Nephron progenitor cell (in vitro differentiated cells): ENCODE measurements around the gene TBL1XR1.
A peak's percentile ranks its signal among the peaks of the same experiment; 100 is the strongest.
"Not testable (repeated sequence)": the region's sequence is repeated elsewhere in the genome, so short reads cannot be mapped to it uniquely, and the experiment has no call there.

Source experiments
- DNase-seq: peaks from one replicate; pipeline ENCODE4 v3.0.0; 2021
- H3K27ac Mint-ChIP-seq: 2 replicates; pipeline ENCODE4 v1.8.0; 2021; ENCODE audit warnings: mild to moderate bottlenecking, moderate library complexity, mixed read lengths
- H3K27me3 Mint-ChIP-seq: 2 replicates; pipeline ENCODE4 v1.8.0; 2021; ENCODE audit warnings: mild to moderate bottlenecking, low read depth, mixed read lengths; ENCODE audit not compliant: poor library complexity
- H3K36me3 Mint-ChIP-seq: 2 replicates; pipeline ENCODE4 v1.8.0; 2021; ENCODE audit warnings: low read depth, mixed read lengths
- H3K4me1 Mint-ChIP-seq: 2 replicates; pipeline ENCODE4 v1.8.0; 2021; ENCODE audit warnings: mixed read lengths
- H3K4me3 Mint-ChIP-seq: 2 replicates; pipeline ENCODE4 v1.8.0; 2021; ENCODE audit warnings: mild to moderate bottlenecking, moderate library complexity, mixed read lengths
- H3K9me3 Mint-ChIP-seq: 2 replicates; pipeline ENCODE4 v1.8.0; 2021; ENCODE audit warnings: mild to moderate bottlenecking, moderate library complexity, mixed read lengths
- CTCF ChIP-seq: fragments of 200-600 bp; sonication (generic); IDR thresholded peaks from 2 replicates; pipeline ENCODE4 v1.5.0; 2021; ENCODE audit warnings: antibody characterized with exemption

TBL1XR1 gene

DNA sequence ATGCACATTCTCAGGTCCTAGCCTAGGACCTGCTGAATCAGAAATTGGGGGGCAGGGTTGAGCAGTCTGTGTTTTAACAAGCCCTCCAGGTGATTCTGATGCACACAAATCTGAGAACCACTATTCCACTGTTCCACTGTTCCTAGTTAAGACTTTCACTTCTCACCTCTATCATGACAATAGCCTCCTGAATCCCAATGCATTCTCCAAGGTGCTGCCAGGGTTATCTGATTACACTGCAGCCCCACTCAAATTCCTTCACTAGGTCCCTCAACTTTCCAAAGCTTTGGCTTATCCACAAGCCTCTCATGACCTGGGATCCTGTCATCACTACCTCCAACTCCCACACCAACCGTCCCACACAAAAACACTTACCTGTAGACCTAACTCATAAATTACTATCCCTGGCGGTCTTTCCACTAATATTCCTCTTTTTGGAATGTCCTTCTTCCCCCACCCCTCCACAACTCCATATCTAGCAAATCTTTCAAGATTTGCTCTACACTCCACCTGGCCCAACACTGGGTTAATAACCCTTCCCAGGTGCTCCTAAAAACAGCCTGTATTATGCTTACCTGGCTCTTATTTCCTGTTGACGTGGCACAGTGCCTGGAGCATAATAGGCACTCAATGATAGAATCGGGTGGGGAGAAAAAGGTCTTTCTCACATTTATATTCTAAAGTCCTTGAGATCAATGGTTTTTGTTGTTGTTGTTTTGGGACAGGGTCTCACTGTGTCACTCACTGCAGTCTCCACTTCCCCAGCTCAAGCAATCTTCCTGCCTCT, 27.2 kb downstream of the TBL1XR1 start:
- H3K36me3 Mint-ChIP-seq: peaks cover 94% of the 10 kb centered on the region
- H3K27ac Mint-ChIP-seq: peak overlapping the region; percentile 75
- H3K27me3 Mint-ChIP-seq: no peaks in the 10 kb centered on the region
- TF ChIP-seq CTCF: no peak
- DNase-seq: no peak
- peaks cover 33% of the 10 kb centered on the region for H3K4me1 Mint-ChIP-seq
- peaks cover 50% of the 10 kb centered on the region for H3K9me3 Mint-ChIP-seq
- H3K4me3 Mint-ChIP-seq: no peak overlapping the region

- Mint-ChIP-seq H3K27ac (no peak overlapping the region), H3K4me3 (no peak overlapping the region), H3K27me3 (no peaks in the 10 kb centered on the region), H3K9me3 (peaks cover 65% of the 10 kb centered on the region), H3K4me1 (peaks cover 20% of the 10 kb centered on the region), H3K36me3 (peaks cover 97% of the 10 kb centered on the region)
- no peak for TF ChIP-seq CTCF
- no peak for DNase-seq
Measured at GRCh38 chr3:177168431-177168830, 28.9 kb downstream of the TBL1XR1 start.

DNA sequence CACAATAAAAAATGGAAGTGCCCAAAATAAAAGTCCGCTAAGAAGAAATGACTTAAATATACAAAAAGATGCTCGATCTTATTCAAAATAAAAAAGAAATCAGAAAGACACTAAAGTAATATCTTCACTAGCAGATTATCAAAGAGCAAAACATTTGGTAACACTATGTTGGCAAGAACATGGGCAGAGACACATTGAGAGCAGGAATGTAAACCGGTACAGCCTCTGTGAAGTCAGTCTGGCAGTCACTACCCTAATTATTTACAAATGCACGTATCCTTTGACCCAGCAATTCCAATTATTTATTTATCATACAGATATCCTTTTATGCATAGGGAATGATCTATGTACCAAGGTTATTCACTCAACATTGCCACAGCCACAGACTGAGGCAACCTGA, 34.5 kb downstream of the TBL1XR1 start:
- no peak overlapping the region for H3K27ac Mint-ChIP-seq
- H3K4me1 Mint-ChIP-seq: no peaks in the 10 kb centered on the region
- no peaks in the 10 kb centered on the region for H3K27me3 Mint-ChIP-seq
- peaks cover 60% of the 10 kb centered on the region for H3K9me3 Mint-ChIP-seq
- H3K4me3 Mint-ChIP-seq: no peak overlapping the region
- no peak for DNase-seq
- no peak for TF ChIP-seq CTCF
- H3K36me3 Mint-ChIP-seq: peaks cover 95% of the 10 kb centered on the region

DNA sequence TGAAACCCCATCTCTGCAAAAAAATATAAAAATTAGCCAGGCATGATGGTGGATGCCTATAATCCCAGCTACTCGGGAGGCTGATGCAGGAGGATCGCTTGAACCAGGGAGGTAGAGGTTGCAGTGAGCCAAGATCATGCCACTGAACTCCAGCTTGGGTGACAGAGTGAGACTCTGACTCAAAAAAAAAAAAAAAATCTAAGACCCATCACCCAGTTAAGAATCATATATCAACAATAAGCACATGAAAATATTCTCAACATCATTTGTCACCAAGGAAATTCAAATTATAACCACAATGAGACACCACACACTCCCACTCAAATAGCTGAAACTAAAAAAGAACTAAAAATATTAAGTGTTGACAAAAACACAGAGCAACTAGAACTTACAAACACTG, 35.7 kb downstream of the TBL1XR1 start:
- H3K4me3 Mint-ChIP-seq, H3K27me3 Mint-ChIP-seq, DNase-seq, H3K27ac Mint-ChIP-seq, H3K4me1 Mint-ChIP-seq: not testable (repeated sequence)
- peaks cover 59% of the 10 kb centered on the region for H3K9me3 Mint-ChIP-seq
- H3K36me3 Mint-ChIP-seq: peaks cover 95% of the 10 kb centered on the region

DNA sequence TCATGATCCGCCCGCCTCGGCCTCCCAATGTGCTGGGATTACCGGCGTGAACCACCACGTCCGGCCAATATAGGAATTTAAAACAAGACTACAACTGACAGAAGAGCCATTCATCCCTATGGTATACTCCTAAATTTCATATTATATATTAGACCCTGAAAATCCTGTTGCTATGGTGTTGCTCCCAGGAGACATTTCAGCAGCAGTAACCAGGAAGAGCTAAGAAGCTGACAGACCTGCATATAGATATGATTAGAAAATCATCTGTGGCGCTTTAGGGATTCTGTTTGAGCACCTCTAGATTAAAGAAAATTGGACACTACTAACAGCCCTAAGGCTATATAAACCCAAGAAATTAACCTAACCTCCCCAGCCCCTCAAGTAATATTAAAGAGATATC, 38.8 kb downstream of the TBL1XR1 start:
- Mint-ChIP-seq H3K36me3 (peaks cover 94% of the 10 kb centered on the region), H3K27me3 (no peaks in the 10 kb centered on the region), H3K4me1 (no peaks in the 10 kb centered on the region), H3K9me3 (peaks cover 52% of the 10 kb centered on the region), H3K27ac (no peak overlapping the region), H3K4me3 (no peak overlapping the region)
- no peak for TF ChIP-seq CTCF
- DNase-seq: no peak

DNA sequence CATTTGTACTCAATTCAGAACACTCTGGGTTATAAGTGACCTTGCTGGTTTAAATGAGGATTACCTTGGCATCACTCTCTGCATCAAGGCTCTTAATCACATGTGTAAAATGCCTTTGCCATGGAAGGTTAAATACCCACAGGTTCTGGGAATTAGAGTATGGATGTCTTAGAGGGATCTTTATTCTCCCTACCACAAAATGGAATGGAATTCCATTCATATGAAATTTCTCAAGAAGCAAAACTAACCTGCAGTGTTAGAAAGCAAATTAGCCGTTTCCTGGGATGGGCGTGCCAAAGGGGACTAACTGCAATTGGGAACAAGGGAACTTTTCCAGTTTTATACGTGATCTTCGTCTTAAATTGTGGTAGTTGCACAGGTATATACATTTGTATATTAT, 39.8 kb downstream of the TBL1XR1 start:
- no peak for TF ChIP-seq CTCF
- H3K4me1 Mint-ChIP-seq: peaks cover 4% of the 10 kb centered on the region
- H3K27me3 Mint-ChIP-seq: no peaks in the 10 kb centered on the region
- H3K9me3 Mint-ChIP-seq: peaks cover 49% of the 10 kb centered on the region
- no peak overlapping the region for H3K27ac Mint-ChIP-seq
- peaks cover 94% of the 10 kb centered on the region for H3K36me3 Mint-ChIP-seq
- no peak overlapping the region for H3K4me3 Mint-ChIP-seq
- DNase-seq: no peak
